Mucosa of stomach (tissue), 1 donor: Measurements from ENCODE around the gene KAZN.
"Not testable (repeated sequence)": the region's sequence is repeated elsewhere in the genome, so short reads cannot be mapped to it uniquely, and the experiment has no call there.

Experiments
- H3K27me3 ChIP-seq: one replicate; pipeline ENCODE4 v1.7.0; 2013; ENCODE audit warnings: mild to moderate bottlenecking, low read length; ENCODE audit not compliant: control insufficient read depth, insufficient read depth
- H3K36me3 ChIP-seq: one replicate; pipeline ENCODE4 v1.7.0; 2013; ENCODE audit warnings: low read length; ENCODE audit not compliant: control insufficient read depth, insufficient read depth
- H3K4me1 ChIP-seq: one replicate; pipeline ENCODE4 v1.7.0; 2013; ENCODE audit warnings: mild to moderate bottlenecking, low read length; ENCODE audit not compliant: control insufficient read depth, insufficient read depth
- H3K4me3 ChIP-seq: one replicate; pipeline ENCODE4 v1.7.0; 2013; ENCODE audit warnings: low read length
- H3K9ac ChIP-seq: one replicate; pipeline ENCODE4 v1.7.0; 2013; ENCODE audit warnings: mild to moderate bottlenecking, low read length, moderate library complexity
- H3K9me3 ChIP-seq: one replicate; pipeline ENCODE4 v1.7.0; 2013; ENCODE audit warnings: mild to moderate bottlenecking, low read length, moderate library complexity; ENCODE audit not compliant: control insufficient read depth
- donor health status: Pancreatic carcinoma.

KAZN gene

DNA sequence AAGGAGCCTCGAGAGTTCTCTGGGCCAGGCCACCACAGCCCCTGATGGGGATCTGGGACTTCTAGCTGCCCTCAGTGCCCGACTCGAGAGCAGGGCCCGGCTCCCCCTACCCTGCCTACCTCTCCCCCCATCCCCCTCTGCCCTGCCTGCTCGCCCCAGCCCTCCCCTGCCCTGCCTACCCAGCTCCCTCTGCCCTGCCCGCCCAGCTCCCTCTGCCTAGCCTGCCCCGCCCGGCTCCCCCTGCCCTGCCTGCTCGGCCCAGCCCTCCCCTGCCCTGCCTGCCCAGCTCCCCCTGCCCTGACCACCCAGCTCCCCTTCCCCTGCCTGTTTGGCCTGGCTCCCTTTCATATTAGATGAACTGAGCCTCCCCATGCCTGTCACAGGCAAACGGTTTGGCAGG, 437.6 kb downstream of the KAZN start:
- H3K9ac ChIP-seq, result no peak overlapping the region
- H3K36me3 ChIP-seq, result no peaks in the 10 kb centered on the region

DNA sequence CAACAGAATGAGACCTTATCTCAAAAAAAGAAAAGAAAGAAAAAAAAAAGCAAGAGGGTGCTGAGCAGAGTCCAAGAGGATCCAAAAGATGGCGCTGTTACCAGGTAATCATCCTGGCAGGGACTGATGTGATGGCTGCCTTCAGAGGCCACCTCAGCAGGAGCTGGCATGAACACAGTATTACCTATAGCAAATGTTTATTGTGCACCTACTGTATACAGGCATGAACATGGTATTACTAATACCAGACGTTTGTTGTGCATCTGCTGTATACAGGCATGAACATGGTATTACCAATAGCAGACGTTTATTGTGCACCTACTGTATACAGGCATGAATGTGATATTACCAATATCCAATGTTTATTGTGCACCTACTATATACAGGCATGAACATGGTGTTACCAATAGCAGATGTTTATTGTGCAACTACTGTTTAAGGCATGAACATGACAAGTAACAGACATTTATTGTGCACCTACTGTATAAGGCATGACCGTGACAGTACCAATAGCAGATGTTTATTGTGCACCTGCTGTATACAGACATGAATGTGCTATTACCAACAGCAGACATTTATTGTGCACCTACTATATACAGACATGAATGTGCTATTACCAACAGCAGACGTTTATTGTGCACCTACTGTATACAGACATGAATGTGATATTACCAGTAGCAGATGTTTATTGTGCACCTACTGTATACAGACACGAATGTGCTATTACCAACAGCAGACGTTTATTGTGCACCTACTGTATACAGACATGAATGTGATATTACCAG, 439.9 kb downstream of the KAZN start:
- H3K4me1 ChIP-seq, result no peaks in the 10 kb centered on the region

More for the DNA sequence above, 437.6 kb downstream of the KAZN start:
- Histone ChIP-seq H3K4me3 (no peak overlapping the region), H3K27me3 (no peaks in the 10 kb centered on the region), H3K9me3 (no peaks in the 10 kb centered on the region), H3K4me1 (no peaks in the 10 kb centered on the region)

DNA sequence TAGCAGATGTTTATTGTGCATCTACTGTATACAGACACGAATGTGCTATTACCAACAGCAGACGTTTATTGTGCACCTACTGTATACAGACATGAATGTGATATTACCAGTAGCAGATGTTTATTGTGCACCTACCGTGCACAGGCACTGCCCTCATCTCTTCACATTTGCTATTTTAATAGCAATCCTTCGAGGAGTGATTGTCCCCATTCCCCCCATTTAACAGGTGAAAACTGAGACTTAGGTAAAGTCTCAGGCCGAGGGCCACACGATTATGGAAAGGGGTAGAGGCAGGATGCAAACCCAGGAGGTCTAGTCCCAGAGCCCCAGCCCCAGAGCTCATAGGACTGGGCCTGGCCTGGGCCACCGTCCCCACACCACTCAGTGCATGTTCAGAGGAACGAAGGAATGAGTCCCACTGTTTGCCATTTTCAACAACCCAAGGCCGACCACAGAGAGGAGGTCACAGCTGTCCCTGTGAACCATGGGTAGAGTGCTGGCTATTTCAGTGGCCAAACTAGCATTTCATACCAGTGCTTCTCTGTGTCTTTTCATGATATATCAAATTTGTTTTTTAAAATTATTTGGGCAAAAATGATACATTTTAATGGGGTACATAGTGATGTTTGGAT, 440.6 kb downstream of the KAZN start:
- no peak overlapping the region for H3K9ac ChIP-seq
- no peaks in the 10 kb centered on the region for H3K27me3 ChIP-seq
- no peak overlapping the region for H3K4me3 ChIP-seq
- H3K4me1 ChIP-seq, result no peaks in the 10 kb centered on the region
- no peaks in the 10 kb centered on the region for H3K9me3 ChIP-seq
- no peaks in the 10 kb centered on the region for H3K36me3 ChIP-seq

More for the DNA sequence above, 439.9 kb downstream of the KAZN start:
- Histone ChIP-seq H3K36me3 (no peaks in the 10 kb centered on the region), H3K9ac (no peak overlapping the region), H3K9me3 (no peaks in the 10 kb centered on the region), H3K4me3 (no peak overlapping the region), H3K27me3 (no peaks in the 10 kb centered on the region)

DNA sequence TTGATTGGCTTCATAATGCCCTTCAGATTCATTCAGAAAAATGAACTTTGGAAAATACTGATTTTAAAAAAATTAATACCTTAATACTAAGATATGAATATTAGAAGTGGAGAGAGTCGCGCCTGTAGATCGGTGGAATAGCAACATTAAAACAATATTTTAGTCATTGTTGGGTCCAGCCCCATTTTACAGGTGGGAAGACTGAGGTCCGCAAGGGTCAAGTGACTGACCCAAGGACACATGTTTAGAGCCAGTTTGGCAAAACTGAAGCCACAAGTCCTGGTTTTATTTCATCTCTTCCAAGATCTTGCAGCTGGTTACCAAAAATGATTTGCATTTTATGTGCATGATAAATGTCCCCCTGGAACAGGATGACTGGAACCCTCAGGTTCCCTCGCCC, 441.4 kb downstream of the KAZN start:
- Histone ChIP-seq H3K9ac (no peak overlapping the region), H3K27me3 (no peaks in the 10 kb centered on the region), H3K4me1 (no peaks in the 10 kb centered on the region), H3K4me3 (no peak overlapping the region), H3K36me3 (no peaks in the 10 kb centered on the region), H3K9me3 (no peaks in the 10 kb centered on the region)

DNA sequence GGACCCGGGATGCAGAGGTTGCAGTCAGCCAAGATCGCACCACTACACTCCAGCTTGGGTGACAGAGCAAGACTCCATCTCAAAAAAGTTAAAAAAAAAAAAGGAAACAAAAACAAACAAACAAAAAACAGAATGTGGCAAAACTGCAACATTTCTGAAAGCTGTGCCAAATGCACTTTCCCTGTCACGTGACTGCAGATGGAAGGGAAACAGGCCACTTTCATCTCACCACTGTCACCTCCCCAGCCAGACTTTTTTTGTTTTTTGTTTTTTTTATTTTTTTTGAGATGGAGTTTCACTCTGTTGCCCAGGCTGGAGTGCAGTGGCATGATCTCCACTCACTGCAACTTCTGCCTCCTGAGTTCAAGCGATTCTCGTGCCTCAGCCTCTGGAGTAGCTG, 442.2 kb downstream of the KAZN start:
- not testable (repeated sequence) for H3K9ac ChIP-seq, H3K36me3 ChIP-seq, H3K27me3 ChIP-seq, H3K4me1 ChIP-seq, H3K9me3 ChIP-seq, H3K4me3 ChIP-seq

DNA sequence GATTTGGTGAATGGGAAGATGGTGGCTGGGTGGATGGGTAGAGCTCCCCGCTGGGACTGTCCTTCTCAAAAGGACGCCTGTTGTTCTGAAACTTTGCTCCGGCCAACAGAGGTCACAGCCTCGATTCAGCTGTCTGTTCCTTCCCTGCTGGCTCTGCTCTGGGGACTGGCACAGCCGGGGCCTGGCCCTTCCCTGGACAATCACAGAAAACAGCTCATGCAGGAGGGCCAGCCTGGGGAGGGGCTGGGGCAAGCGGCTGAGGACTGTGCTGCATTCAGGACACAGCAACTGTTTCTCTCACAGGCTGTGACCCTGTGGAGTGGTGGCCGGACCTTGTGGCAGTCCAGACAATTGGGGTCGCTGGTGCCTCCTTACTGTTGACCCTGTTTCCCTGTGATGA, 444.4 kb downstream of the KAZN start:
- Histone ChIP-seq H3K4me1 (no peaks in the 10 kb centered on the region), H3K9me3 (no peaks in the 10 kb centered on the region), H3K9ac (no peak overlapping the region), H3K4me3 (no peak overlapping the region), H3K36me3 (no peaks in the 10 kb centered on the region), H3K27me3 (no peaks in the 10 kb centered on the region)

DNA sequence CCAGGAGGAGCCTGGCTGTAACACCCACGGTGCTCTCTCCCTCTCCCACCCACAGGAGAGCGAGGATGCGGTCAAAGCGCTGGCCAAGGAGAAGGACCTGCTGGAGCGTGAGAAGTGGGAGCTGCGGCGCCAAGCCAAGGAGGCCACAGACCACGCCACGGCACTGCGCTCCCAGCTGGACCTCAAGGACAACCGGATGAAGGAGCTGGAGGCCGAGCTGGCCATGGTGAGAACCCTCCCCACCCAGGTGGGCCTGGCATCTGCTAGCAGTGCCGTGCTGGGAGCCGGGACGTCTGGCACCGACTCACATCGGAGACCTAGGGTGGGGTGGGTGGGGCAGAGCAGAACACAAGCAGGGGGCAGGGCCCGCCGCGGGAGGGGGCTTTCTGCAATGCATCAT, 445.4 kb downstream of the KAZN start:
- Histone ChIP-seq H3K4me3 (no peak overlapping the region), H3K9ac (no peak overlapping the region), H3K27me3 (no peaks in the 10 kb centered on the region)

DNA sequence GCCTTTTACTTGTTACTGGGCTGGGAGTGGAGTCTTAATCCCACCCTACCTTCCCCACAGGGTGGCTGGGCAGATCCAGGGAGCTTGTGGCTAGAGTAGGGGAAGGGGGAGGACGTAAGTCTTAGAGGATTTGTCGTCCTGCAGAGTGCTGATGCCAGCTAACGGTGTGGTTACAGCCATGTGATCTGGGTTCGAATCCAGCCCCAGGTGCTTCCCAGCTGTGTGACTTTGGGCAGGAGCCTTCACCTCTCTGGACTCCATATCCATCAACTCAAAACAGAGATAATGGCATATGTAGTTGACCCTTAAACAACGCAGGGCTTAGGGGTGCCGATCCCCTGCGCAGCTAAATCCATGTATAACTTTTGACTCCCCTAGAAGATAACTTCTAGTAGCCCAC, 446.6 kb downstream of the KAZN start:
- H3K9me3 ChIP-seq, result no peaks in the 10 kb centered on the region
- H3K4me1 ChIP-seq, result no peaks in the 10 kb centered on the region
- H3K9ac ChIP-seq, result no peak overlapping the region
- no peak overlapping the region for H3K4me3 ChIP-seq
- H3K36me3 ChIP-seq, result no peaks in the 10 kb centered on the region
- no peaks in the 10 kb centered on the region for H3K27me3 ChIP-seq

More for the DNA sequence above, 445.4 kb downstream of the KAZN start:
- H3K36me3 ChIP-seq, result no peaks in the 10 kb centered on the region
- H3K9me3 ChIP-seq, result no peaks in the 10 kb centered on the region
- H3K4me1 ChIP-seq, result no peaks in the 10 kb centered on the region

DNA sequence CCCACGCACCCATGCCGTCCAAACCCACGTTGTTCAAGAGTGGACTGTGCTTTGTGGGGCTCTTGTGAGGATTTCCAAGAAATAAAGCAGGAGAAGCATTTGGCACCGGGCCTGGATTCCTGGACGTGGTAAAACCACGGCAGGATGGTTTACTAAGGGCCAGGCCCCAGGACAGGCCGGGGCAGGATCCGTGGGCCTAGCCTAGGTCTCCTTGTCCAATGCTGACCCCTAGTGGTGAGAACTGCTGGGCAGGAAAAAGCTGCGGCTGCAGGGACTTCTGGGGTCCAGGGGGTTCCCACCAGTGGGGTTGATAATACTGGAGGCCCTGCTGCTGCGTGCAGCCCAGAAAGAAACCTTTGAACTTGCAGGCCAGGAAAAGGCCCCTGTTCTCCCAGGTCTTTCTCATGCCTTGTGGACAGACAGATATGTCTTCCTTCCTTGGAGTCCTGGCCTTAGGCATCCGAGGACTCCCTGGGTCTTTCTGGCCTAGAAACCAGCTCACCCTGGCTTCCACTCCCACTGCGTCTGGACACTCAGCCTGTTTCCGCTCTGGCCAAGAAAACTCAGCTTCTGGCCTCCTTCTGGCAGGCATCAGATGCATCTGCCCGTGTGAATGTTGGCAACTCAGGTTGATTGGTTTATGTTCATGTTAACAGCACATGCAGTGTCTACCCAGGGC, 448.1 kb downstream of the KAZN start:
- Histone ChIP-seq H3K4me3 (no peak overlapping the region), H3K9ac (no peak overlapping the region), H3K9me3 (no peaks in the 10 kb centered on the region), H3K27me3 (no peaks in the 10 kb centered on the region), H3K36me3 (no peaks in the 10 kb centered on the region), H3K4me1 (no peaks in the 10 kb centered on the region)

DNA sequence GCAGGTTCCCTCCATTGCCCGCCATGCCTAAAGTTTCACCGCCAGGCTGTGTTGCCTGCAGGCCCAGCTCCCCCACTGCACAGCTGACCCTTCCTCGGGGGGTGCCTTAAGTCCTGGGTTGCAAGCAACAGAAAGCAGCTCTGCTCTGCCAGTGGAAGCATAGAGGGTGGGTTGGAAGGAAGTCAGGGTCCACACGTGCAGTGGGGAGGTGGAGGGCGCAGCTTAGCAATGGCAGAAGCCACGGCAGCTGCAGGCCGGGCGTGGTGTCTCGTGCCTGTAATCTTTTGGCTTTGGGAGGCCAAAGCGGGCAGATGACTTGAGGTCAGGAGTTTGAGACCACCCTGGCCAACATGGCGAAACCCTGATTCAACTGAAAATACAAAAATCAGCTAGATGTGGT, 448.8 kb downstream of the KAZN start:
- Histone ChIP-seq H3K27me3 (no peaks in the 10 kb centered on the region), H3K9ac (no peak overlapping the region), H3K36me3 (no peaks in the 10 kb centered on the region), H3K4me3 (no peak overlapping the region), H3K9me3 (no peaks in the 10 kb centered on the region), H3K4me1 (no peaks in the 10 kb centered on the region)

DNA sequence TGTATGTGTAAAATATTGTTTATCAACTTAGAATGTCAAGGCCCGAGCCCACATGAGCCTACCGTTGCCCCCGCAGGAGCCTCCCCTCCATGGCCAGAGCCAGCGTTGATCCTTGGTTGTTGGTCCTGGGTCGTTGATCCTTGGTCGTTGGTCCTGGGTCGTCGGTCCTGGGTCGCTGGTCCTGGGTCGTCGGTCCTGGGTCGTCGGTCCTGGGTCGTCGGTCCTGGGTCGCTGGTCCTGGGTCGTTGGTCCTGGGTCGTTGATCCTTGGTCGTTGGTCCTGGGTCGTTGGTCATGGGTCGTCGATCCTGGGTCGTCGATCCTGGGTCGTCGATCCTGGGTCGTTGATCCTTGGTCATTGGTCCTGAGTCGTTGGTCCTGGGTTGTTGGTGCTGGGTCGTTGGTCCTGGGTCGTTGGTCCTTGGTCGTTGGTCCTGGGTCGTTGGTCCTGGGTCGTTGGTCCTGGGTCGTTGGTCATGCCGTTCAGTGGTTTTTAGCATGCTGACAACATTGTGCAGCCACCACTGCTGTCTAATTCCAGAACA, 450.0 kb downstream of the KAZN start:
- no peak overlapping the region for H3K4me3 ChIP-seq
- no peaks in the 10 kb centered on the region for H3K27me3 ChIP-seq
- H3K9ac ChIP-seq, result no peak overlapping the region
- H3K9me3 ChIP-seq, result no peaks in the 10 kb centered on the region
- H3K4me1 ChIP-seq, result no peaks in the 10 kb centered on the region
- H3K36me3 ChIP-seq, result no peaks in the 10 kb centered on the region

DNA sequence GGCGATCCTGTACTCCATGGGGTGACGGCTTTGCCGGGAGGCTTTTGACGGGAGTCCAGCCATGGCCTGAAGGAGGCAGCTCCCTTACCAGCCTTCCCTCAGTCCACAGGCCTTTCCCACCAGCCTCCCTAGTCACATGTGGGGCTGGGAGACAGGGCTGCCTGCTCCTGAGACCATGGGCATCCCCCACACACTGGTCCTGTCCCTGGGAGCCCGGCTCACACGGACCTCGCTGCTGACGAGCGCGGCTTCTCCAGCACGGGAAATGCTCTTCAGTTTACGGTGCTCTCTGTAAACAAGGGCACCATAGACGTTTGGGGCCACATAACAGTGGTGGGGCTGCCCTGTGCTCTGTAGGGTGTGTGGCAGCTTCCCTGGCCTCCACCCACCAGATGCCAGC, 450.6 kb downstream of the KAZN start:
- Histone ChIP-seq H3K9me3 (no peaks in the 10 kb centered on the region), H3K4me1 (no peaks in the 10 kb centered on the region), H3K36me3 (no peaks in the 10 kb centered on the region), H3K9ac (no peak overlapping the region), H3K4me3 (no peak overlapping the region), H3K27me3 (no peaks in the 10 kb centered on the region)
